ENCODE measurements around the gene OR6C6. TPM values are rescaled to one million over a fixed set of nuclear protein-coding genes. Genes with fewer than 3 reads are reported as not detected.
"Not testable (repeated sequence)": the region's sequence is repeated elsewhere in the genome, so short reads cannot be mapped to it uniquely, and the experiment has no call there.

OR6C6 gene
- total RNA-seq = not detected in 2 replicates

GRCh38 chr12:55296469-55296868, at the start of gene OR6C6:
Gene OR6C6 (minus strand): TSS chr12:55296569. CDS start chr12:55295232, 1,337 bp downstream.
- no peak within 1 kb of the TSS for H3K4me3 ChIP-seq (ENCODE audit: low read depth, low read length)
- no peak for FAIRE-seq
- no peaks in the 10 kb centered on the region for H3K27me3 ChIP-seq (ENCODE audit: control insufficient read depth, insufficient read depth, low read length)
- no peak for TF ChIP-seq CTCF (IDR thresholded peaks at IDR 0.05; ENCODE audit: insufficient read depth, low read length, severe bottlenecking)
- no peak for DNase-seq (ENCODE audit: low read depth)
- no peaks in the 10 kb centered on the region for H3K36me3 ChIP-seq (ENCODE audit: control insufficient read depth, insufficient read depth, low read length)

- H3K4me3 ChIP-seq (ENCODE audit: low read depth, low read length) = no peak overlapping the region
- no peaks in the 10 kb centered on the region for H3K36me3 ChIP-seq (ENCODE audit: control insufficient read depth, insufficient read depth, low read length)
- TF ChIP-seq CTCF (IDR thresholded peaks at IDR 0.05; ENCODE audit: insufficient read depth, low read length, severe bottlenecking) = no peak
- no peaks in the 10 kb centered on the region for H3K27me3 ChIP-seq (ENCODE audit: control insufficient read depth, insufficient read depth, low read length)
- FAIRE-seq (no peak), DNase-seq (ENCODE audit: low read depth) (no peak)
Observed at GRCh38 chr12:55336002-55336401, 39.6 kb upstream of the OR6C6 start.

- no peak for TF ChIP-seq CTCF (IDR thresholded peaks at IDR 0.05; ENCODE audit: insufficient read depth, low read length, severe bottlenecking)
- Histone ChIP-seq H3K4me3 (ENCODE audit: low read depth, low read length) (no peak within 1 kb of the TSS), H3K36me3 (ENCODE audit: control insufficient read depth, insufficient read depth, low read length) (no peaks in the 10 kb centered on the region), H3K27me3 (ENCODE audit: control insufficient read depth, insufficient read depth, low read length) (no peaks in the 10 kb centered on the region)
- FAIRE-seq (no peak), DNase-seq (ENCODE audit: low read depth) (no peak)
Observed at GRCh38 chr12:55330446-55330845, 34.1 kb upstream of the OR6C6 start, which contains the start of gene OR6C3. Gene OR6C3 (plus strand): TSS chr12:55330746. CDS start chr12:55331701, 955 bp downstream.

- not testable (repeated sequence) for H3K4me3 ChIP-seq (ENCODE audit: low read depth, low read length); H3K27me3 ChIP-seq (ENCODE audit: control insufficient read depth, insufficient read depth, low read length); FAIRE-seq; H3K36me3 ChIP-seq (ENCODE audit: control insufficient read depth, insufficient read depth, low read length); DNase-seq (ENCODE audit: low read depth)
Observed at GRCh38 chr12:55325801-55326200, 29.4 kb upstream of the OR6C6 start.

- FAIRE-seq = no peak
- no peak for TF ChIP-seq CTCF (IDR thresholded peaks at IDR 0.05; ENCODE audit: insufficient read depth, low read length, severe bottlenecking)
Observed at GRCh38 chr12:55320201-55320600, 23.8 kb upstream of the OR6C6 start.

GRCh38 chr12:55314043-55314442, 17.7 kb upstream of the OR6C6 start, which contains the start of gene OR6C1:
Gene OR6C1 (plus strand): TSS chr12:55314343. CDS start chr12:55320600, 6,257 bp downstream.
- TF ChIP-seq CTCF (IDR thresholded peaks at IDR 0.05; ENCODE audit: insufficient read depth, low read length, severe bottlenecking) = no peak
- no peak for DNase-seq (ENCODE audit: low read depth)
- FAIRE-seq = no peak
- no peaks in the 10 kb centered on the region for H3K36me3 ChIP-seq (ENCODE audit: control insufficient read depth, insufficient read depth, low read length)
- no peaks in the 10 kb centered on the region for H3K27me3 ChIP-seq (ENCODE audit: control insufficient read depth, insufficient read depth, low read length)
- no peak within 1 kb of the TSS for H3K4me3 ChIP-seq (ENCODE audit: low read depth, low read length)

More at GRCh38 chr12:55320201-55320600, 23.8 kb upstream of the OR6C6 start:
- no peak overlapping the region for H3K4me3 ChIP-seq (ENCODE audit: low read depth, low read length)
- no peak for DNase-seq (ENCODE audit: low read depth)
- H3K27me3 ChIP-seq (ENCODE audit: control insufficient read depth, insufficient read depth, low read length) = no peaks in the 10 kb centered on the region
- H3K36me3 ChIP-seq (ENCODE audit: control insufficient read depth, insufficient read depth, low read length) = no peaks in the 10 kb centered on the region

All from bronchial epithelial cell (primary cell).